Measurements from ENCODE around the gene SAMSN1.

DNA sequence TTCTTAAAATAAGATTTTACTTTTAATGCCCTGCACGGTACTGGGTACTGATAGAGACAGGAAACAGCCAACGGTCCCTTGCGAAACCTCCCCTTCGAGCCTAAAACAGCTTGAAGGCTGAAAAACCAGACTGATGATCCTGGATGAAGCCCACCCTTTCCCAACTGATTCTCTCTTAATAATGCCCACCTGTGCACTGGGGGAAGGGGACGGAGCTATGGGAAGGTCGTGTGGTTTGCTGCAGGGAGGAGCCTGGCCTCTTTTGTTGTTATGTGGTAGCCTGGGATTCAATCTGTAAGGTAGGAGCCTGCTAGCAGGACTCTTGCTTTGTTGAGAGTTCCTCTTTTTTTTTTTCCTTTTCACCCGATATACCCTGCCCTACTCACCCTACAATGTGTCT lies 25.6 kb downstream of the SAMSN1 start:
- TF ChIP-seq, protein P1, sequence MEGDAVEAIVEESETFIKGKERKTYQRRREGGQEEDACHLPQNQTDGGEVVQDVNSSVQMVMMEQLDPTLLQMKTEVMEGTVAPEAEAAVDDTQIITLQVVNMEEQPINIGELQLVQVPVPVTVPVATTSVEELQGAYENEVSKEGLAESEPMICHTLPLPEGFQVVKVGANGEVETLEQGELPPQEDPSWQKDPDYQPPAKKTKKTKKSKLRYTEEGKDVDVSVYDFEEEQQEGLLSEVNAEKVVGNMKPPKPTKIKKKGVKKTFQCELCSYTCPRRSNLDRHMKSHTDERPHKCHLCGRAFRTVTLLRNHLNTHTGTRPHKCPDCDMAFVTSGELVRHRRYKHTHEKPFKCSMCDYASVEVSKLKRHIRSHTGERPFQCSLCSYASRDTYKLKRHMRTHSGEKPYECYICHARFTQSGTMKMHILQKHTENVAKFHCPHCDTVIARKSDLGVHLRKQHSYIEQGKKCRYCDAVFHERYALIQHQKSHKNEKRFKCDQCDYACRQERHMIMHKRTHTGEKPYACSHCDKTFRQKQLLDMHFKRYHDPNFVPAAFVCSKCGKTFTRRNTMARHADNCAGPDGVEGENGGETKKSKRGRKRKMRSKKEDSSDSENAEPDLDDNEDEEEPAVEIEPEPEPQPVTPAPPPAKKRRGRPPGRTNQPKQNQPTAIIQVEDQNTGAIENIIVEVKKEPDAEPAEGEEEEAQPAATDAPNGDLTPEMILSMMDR (IDR thresholded peaks at IDR 0.05) = no peak
- TF ChIP-seq POLR2AphosphoS5 (IDR thresholded peaks at IDR 0.05; ENCODE audit: low read depth, low read length) (no peak), REST (IDR thresholded peaks at IDR 0.05; ENCODE audit: insufficient read depth in 1 of 2, low read depth in 2 of 2, low read length in 1 of 2) (no peak)

All from Panc1 (cell line).